ENCODE data around the gene RYR3.

The RYR3 gene

GRCh38 chr15:33612721-33613304 lies 302.0 kb downstream of the RYR3 start:
- TF ChIP-seq CTCF (IDR thresholded peaks at IDR 0.05; ENCODE audit: poor library complexity, severe bottlenecking): no peak
- no peaks in the 10 kb centered on the region for H3K9me3 ChIP-seq (ENCODE audit: severe bottlenecking)
- DNase-seq (ENCODE audit: low spot score) (no peak), ATAC-seq (ENCODE audit: low read depth) (peak; percentile 19; the same call in 1 of the 3 replicates)
- H3K36me3 ChIP-seq (ENCODE audit: low read depth): no peaks in the 10 kb centered on the region
- H3K4me1 ChIP-seq (ENCODE audit: insufficient read depth, poor library complexity, severe bottlenecking): no peaks in the 10 kb centered on the region
- H3K27ac ChIP-seq (ENCODE audit: poor library complexity, severe bottlenecking): no peak overlapping the region
- no peak overlapping the region for H3K4me3 ChIP-seq (ENCODE audit: severe bottlenecking)
- peaks cover 10% of the 10 kb centered on the region for H3K27me3 ChIP-seq (ENCODE audit: insufficient read depth, poor library complexity, severe bottlenecking)

GRCh38 chr15:33616475-33616874 lies 305.7 kb downstream of the RYR3 start:
- ATAC-seq (ENCODE audit: low read depth) (no peak), DNase-seq (ENCODE audit: low spot score) (no peak)
- Histone ChIP-seq H3K36me3 (ENCODE audit: low read depth) (no peaks in the 10 kb centered on the region), H3K27me3 (ENCODE audit: insufficient read depth, poor library complexity, severe bottlenecking) (peaks cover 28% of the 10 kb centered on the region), H3K9me3 (ENCODE audit: severe bottlenecking) (no peaks in the 10 kb centered on the region), H3K27ac (ENCODE audit: poor library complexity, severe bottlenecking) (no peak overlapping the region), H3K4me1 (ENCODE audit: insufficient read depth, poor library complexity, severe bottlenecking) (no peaks in the 10 kb centered on the region), H3K4me3 (ENCODE audit: severe bottlenecking) (no peak overlapping the region)
- no peak for TF ChIP-seq CTCF (IDR thresholded peaks at IDR 0.05; ENCODE audit: poor library complexity, severe bottlenecking)

GRCh38 chr15:33618350-33618749 lies 307.6 kb downstream of the RYR3 start:
- Histone ChIP-seq H3K4me1 (ENCODE audit: insufficient read depth, poor library complexity, severe bottlenecking) (no peaks in the 10 kb centered on the region), H3K27me3 (ENCODE audit: insufficient read depth, poor library complexity, severe bottlenecking) (peaks cover 28% of the 10 kb centered on the region), H3K4me3 (ENCODE audit: severe bottlenecking) (no peak overlapping the region), H3K27ac (ENCODE audit: poor library complexity, severe bottlenecking) (no peak overlapping the region), H3K36me3 (ENCODE audit: low read depth) (no peaks in the 10 kb centered on the region), H3K9me3 (ENCODE audit: severe bottlenecking) (no peaks in the 10 kb centered on the region)
- TF ChIP-seq CTCF (IDR thresholded peaks at IDR 0.05; ENCODE audit: poor library complexity, severe bottlenecking): no peak
- DNase-seq (ENCODE audit: low spot score) (no peak), ATAC-seq (ENCODE audit: low read depth) (no peak)

GRCh38 chr15:33621141-33621540 lies 310.4 kb downstream of the RYR3 start:
- ATAC-seq (ENCODE audit: low read depth): no peak
- DNase-seq (ENCODE audit: low spot score): no peak
- Histone ChIP-seq H3K36me3 (ENCODE audit: low read depth) (no peaks in the 10 kb centered on the region), H3K27me3 (ENCODE audit: insufficient read depth, poor library complexity, severe bottlenecking) (peaks cover 18% of the 10 kb centered on the region), H3K27ac (ENCODE audit: poor library complexity, severe bottlenecking) (no peak overlapping the region), H3K9me3 (ENCODE audit: severe bottlenecking) (no peaks in the 10 kb centered on the region), H3K4me3 (ENCODE audit: severe bottlenecking) (no peak overlapping the region), H3K4me1 (ENCODE audit: insufficient read depth, poor library complexity, severe bottlenecking) (no peaks in the 10 kb centered on the region)
- no peak for TF ChIP-seq CTCF (IDR thresholded peaks at IDR 0.05; ENCODE audit: poor library complexity, severe bottlenecking)

- ATAC-seq (ENCODE audit: low read depth): no peak
- peak; percentile 8 for TF ChIP-seq CTCF (IDR thresholded peaks at IDR 0.05; ENCODE audit: poor library complexity, severe bottlenecking)
Observed at GRCh38 chr15:33623010-33623409, 312.2 kb downstream of the RYR3 start.

More at GRCh38 chr15:33623010-33623409, 312.2 kb downstream of the RYR3 start:
- no peaks in the 10 kb centered on the region for H3K36me3 ChIP-seq (ENCODE audit: low read depth)
- H3K9me3 ChIP-seq (ENCODE audit: severe bottlenecking): no peaks in the 10 kb centered on the region
- no peak for DNase-seq (ENCODE audit: low spot score)
- H3K4me1 ChIP-seq (ENCODE audit: insufficient read depth, poor library complexity, severe bottlenecking): no peaks in the 10 kb centered on the region
- H3K27me3 ChIP-seq (ENCODE audit: insufficient read depth, poor library complexity, severe bottlenecking): peaks cover 18% of the 10 kb centered on the region
- no peak overlapping the region for H3K27ac ChIP-seq (ENCODE audit: poor library complexity, severe bottlenecking)
- no peak overlapping the region for H3K4me3 ChIP-seq (ENCODE audit: severe bottlenecking)
